Cardiac septum (tissue), 1 donor: Measurements from ENCODE around the gene SH3PXD2A. TPM values are rescaled to one million over a fixed set of nuclear protein-coding genes. Genes with fewer than 3 reads are reported as not detected.
"Not testable (repeated sequence)": the region's sequence is repeated elsewhere in the genome, so short reads cannot be mapped to it uniquely, and the experiment has no call there.

Experiments used
- DNase-seq: peaks from one replicate; pipeline ENCODE4 v3.0.0-alpha.2; 2020; ENCODE audit warnings: low spot score
- intact Hi-C: fragments of 100-400 bp; cut with DNase I; formaldehyde crosslinking; loops from one replicate; pipeline ENCODE4 v1.14.0; 2022
- total RNA-seq: library from RNA; stranded (reverse); fragmentation: NEBNext Ultra II Directional; extraction: Animal tissue kit (Norgen Biotek cat#: 25700); gene quantifications from one replicate; pipeline ENCODE4 v1.2.1, GENCODE V29; 2021
- donor health status: DM: no; HTN: no; CAD: no.

The SH3PXD2A gene
- total RNA-seq, 1 donor from 2014 or later: 45.0 TPM

GRCh38 chr10:103745341-103746247 is 109.8 kb downstream of the SH3PXD2A start:
- intact Hi-C loops: no loop called here
- DNase-seq: no peak

- intact Hi-C loops: no loop called here
- DNase-seq: no peak
Observed at GRCh38 chr10:103742824-103743223, 112.6 kb downstream of the SH3PXD2A start.

- DNase-seq: no peak
Observed at GRCh38 chr10:103740611-103741010, 114.8 kb downstream of the SH3PXD2A start.

GRCh38 chr10:103739039-103739764 is 116.2 kb downstream of the SH3PXD2A start:
- no peak for DNase-seq
- intact Hi-C loops: no loop called here

More at GRCh38 chr10:103740611-103741010, 114.8 kb downstream of the SH3PXD2A start:
- intact Hi-C loops: no loop called here

- intact Hi-C loops: no loop called here
Observed at GRCh38 chr10:103737735-103738367, 117.5 kb downstream of the SH3PXD2A start.

GRCh38 chr10:103736763-103737162 is 118.6 kb downstream of the SH3PXD2A start:
- intact Hi-C loops: no loop called here
- no peak for DNase-seq

More at GRCh38 chr10:103737735-103738367, 117.5 kb downstream of the SH3PXD2A start:
- DNase-seq: no peak

GRCh38 chr10:103736044-103736443 is 119.3 kb downstream of the SH3PXD2A start:
- intact Hi-C loops: no loop called here
- DNase-seq: no peak

GRCh38 chr10:103734731-103735130 is 120.6 kb downstream of the SH3PXD2A start:
- intact Hi-C loops: no loop called here
- no peak for DNase-seq

GRCh38 chr10:103733045-103733419 is 122.3 kb downstream of the SH3PXD2A start:
- DNase-seq: no peak
- intact Hi-C loops: no loop called here

- intact Hi-C loops: no loop called here
- no peak for DNase-seq
Observed at GRCh38 chr10:103732339-103733044, 122.9 kb downstream of the SH3PXD2A start.

- intact Hi-C loops: no loop called here
- no peak for DNase-seq
Observed at GRCh38 chr10:103731609-103732270, 123.6 kb downstream of the SH3PXD2A start.

GRCh38 chr10:103731026-103731425 is 124.3 kb downstream of the SH3PXD2A start:
- DNase-seq, intact Hi-C loops: not testable (repeated sequence)

- intact Hi-C loops: loop anchor here (5.0 kb wide), 1 partner anchor 52 kb away; no protein-coding TSS in a partner anchor
- DNase-seq: no peak
Observed at GRCh38 chr10:103729851-103730250, 125.5 kb downstream of the SH3PXD2A start.

- no peak for DNase-seq
- intact Hi-C loops: loop anchor here (5.0 kb wide), 1 partner anchor 54 kb away; no protein-coding TSS in a partner anchor
Observed at GRCh38 chr10:103727991-103728689, 127.2 kb downstream of the SH3PXD2A start.

- DNase-seq: no peak
- intact Hi-C loops: loop anchor here (5.0 kb wide), 1 partner anchor 55 kb away; no protein-coding TSS in a partner anchor
Observed at GRCh38 chr10:103727546-103727963, 127.8 kb downstream of the SH3PXD2A start.

- no peak for DNase-seq
- intact Hi-C loops: loop anchor here (5.0 kb wide), 1 partner anchor 56 kb away; no protein-coding TSS in a partner anchor
Observed at GRCh38 chr10:103726637-103727036, 128.7 kb downstream of the SH3PXD2A start.

GRCh38 chr10:103725242-103725641 is 130.1 kb downstream of the SH3PXD2A start:
- intact Hi-C loops: loop anchor here (5.0 kb wide), 1 partner anchor 57 kb away; no protein-coding TSS in a partner anchor
- DNase-seq: no peak

GRCh38 chr10:103724771-103725170 is 130.6 kb downstream of the SH3PXD2A start:
- no peak for DNase-seq
- intact Hi-C loops: loop anchor here (5.0 kb wide), 1 partner anchor 58 kb away; no protein-coding TSS in a partner anchor
